ENCODE measurements around the gene ZNF587B.
"Not testable (repeated sequence)": the region's sequence is repeated elsewhere in the genome, so short reads cannot be mapped to it uniquely, and the experiment has no call there.

DNA sequence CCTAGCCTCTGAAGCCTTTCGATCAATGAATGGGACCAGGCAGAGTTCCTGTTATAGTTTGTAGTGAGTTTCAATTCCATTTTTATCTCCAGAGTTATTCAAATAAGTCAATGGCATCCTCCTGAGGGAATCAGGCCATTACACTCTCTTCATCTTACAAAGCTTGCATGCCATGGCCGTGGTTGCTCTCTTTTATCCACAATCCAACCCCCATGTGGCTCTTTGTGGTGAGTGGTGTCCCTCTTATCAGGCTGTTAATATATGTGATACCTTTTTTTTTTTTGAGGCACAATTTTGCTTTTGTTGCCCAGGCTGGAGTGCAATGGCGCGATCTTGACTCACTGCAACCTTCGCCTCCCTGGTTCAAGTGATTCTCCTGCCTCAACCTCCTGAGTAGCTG, 6.9 kb downstream of the ZNF587B start:
- TF ChIP-seq, protein P1, sequence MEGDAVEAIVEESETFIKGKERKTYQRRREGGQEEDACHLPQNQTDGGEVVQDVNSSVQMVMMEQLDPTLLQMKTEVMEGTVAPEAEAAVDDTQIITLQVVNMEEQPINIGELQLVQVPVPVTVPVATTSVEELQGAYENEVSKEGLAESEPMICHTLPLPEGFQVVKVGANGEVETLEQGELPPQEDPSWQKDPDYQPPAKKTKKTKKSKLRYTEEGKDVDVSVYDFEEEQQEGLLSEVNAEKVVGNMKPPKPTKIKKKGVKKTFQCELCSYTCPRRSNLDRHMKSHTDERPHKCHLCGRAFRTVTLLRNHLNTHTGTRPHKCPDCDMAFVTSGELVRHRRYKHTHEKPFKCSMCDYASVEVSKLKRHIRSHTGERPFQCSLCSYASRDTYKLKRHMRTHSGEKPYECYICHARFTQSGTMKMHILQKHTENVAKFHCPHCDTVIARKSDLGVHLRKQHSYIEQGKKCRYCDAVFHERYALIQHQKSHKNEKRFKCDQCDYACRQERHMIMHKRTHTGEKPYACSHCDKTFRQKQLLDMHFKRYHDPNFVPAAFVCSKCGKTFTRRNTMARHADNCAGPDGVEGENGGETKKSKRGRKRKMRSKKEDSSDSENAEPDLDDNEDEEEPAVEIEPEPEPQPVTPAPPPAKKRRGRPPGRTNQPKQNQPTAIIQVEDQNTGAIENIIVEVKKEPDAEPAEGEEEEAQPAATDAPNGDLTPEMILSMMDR (IDR thresholded peaks at IDR 0.05; ENCODE audit: low read depth, low read length, poor library complexity, severe bottlenecking): not testable (repeated sequence)
- not testable (repeated sequence) for TF ChIP-seq EZH2phosphoT487 (IDR thresholded peaks at IDR 0.05; ENCODE audit: borderline replicate concordance, low read length)

Data from DOHH2 (cell line).